PC-3 (cell line): ENCODE data around the gene WNK1.

Source experiments
- EZH2 ChIP-seq: fragments of 300-600 bp; sonication (generic); IDR thresholded peaks from one replicate; pipeline ENCODE4 v1.6.1; 2017; ENCODE audit warnings: antibody characterized with exemption, mild to moderate bottlenecking, low read length; ENCODE audit not compliant: unreplicated experiment
- TF ChIP-seq, protein P1 (sequence below): fragments of 300-600 bp; sonication (generic); conservative IDR thresholded peaks from 2 replicates; pipeline ENCODE4 v1.5.1; 2017; ENCODE audit warnings: antibody characterized with exemption, low read depth, mild to moderate bottlenecking, low read length

DNA sequence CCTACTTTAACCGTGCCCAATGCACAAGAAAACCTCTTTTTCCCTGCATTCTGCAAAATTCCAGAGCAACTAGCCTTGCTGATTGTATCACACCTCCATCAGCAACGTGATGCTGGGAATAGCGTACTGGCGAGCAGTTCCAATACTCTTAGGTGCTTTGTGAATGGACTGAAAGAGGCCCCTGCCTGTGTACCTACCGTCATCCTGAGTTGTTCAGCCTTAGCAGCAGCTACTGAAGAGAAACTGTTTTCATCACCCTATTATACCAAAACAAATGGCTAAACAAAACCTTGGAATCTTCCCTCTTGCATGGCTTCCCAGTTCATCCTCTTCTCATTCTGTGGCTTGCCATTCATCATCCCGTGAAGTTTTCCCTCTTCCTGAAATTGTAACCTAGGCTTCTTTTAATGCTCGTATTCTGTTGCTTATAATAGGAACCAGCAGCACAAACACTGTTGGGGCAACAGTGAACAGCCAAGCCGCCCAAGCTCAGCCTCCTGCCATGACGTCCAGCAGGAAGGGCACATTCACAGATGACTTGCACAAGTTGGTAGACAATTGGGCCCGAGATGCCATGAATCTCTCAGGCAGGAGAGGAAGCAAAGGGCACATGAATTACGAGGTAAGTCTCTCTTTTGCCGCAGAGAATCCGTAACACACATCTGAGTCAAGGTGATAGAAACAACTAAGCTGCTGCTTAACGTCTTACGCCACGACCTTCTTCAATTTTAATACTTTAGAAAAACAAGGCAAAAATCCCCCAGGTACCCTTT lies 155.2 kb downstream of the WNK1 start:
- no peak for TF ChIP-seq EZH2
- TF ChIP-seq, protein P1, sequence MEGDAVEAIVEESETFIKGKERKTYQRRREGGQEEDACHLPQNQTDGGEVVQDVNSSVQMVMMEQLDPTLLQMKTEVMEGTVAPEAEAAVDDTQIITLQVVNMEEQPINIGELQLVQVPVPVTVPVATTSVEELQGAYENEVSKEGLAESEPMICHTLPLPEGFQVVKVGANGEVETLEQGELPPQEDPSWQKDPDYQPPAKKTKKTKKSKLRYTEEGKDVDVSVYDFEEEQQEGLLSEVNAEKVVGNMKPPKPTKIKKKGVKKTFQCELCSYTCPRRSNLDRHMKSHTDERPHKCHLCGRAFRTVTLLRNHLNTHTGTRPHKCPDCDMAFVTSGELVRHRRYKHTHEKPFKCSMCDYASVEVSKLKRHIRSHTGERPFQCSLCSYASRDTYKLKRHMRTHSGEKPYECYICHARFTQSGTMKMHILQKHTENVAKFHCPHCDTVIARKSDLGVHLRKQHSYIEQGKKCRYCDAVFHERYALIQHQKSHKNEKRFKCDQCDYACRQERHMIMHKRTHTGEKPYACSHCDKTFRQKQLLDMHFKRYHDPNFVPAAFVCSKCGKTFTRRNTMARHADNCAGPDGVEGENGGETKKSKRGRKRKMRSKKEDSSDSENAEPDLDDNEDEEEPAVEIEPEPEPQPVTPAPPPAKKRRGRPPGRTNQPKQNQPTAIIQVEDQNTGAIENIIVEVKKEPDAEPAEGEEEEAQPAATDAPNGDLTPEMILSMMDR: no peak
